Measurements from ENCODE around the gene STAC3.

DNA sequence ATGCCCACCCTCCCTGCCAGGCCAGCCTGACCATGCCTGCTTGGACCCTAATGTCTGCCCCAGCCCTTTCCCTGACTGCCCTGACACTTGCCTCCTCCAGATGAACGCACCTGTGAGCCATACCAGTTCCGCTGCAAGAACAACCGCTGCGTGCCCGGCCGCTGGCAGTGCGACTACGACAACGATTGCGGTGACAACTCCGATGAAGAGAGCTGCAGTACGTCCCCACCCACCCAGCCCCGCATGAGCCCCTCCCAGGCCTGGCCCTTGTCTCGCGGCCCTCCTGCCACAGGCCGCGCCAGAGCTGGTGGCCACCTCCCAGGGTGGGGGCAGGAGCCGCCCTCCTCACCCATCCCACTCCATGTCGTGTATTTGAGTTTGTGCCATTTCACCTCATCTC is 48.7 kb downstream of the STAC3 start:
- TF ChIP-seq, protein P1, sequence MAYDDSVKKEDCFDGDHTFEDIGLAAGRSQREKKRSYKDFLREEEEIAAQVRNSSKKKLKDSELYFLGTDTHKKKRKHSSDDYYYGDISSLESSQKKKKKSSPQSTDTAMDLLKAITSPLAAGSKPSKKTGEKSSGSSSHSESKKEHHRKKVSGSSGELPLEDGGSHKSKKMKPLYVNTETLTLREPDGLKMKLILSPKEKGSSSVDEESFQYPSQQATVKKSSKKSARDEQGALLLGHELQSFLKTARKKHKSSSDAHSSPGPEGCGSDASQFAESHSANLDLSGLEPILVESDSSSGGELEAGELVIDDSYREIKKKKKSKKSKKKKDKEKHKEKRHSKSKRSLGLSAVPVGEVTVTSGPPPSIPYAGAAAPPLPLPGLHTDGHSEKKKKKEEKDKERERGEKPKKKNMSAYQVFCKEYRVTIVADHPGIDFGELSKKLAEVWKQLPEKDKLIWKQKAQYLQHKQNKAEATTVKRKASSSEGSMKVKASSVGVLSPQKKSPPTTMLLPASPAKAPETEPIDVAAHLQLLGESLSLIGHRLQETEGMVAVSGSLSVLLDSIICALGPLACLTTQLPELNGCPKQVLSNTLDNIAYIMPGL (CRISPR knock-in tag; IDR thresholded peaks at IDR 0.05; ENCODE audit: borderline replicate concordance), result no peak
- TF ChIP-seq CEBPB (IDR thresholded peaks at IDR 0.05), result no peak
- TF ChIP-seq POLR2A (IDR thresholded peaks at IDR 0.05; ENCODE audit: low read length), result no peak
